ENCODE data around the gene EXD3. TPM values are rescaled to one million over a fixed set of nuclear protein-coding genes. Genes with fewer than 3 reads are reported as not detected.

EXD3 gene
- total and polyA plus RNA-seq, 8 donors, result 12.9 to 105 (median 24.0) TPM

GRCh38 chr9:137321726-137322361, 101.1 kb downstream of the EXD3 start:
- Histone ChIP-seq H3K36me3 (no peaks in the 10 kb centered on the region), H3K27me3 (peaks cover 0 to 18% (median 0%) of the 10 kb centered on the region in 3 donors), H3K9me3 (no peaks in the 10 kb centered on the region), H3K4me3 (no peak overlapping the region), H3K27ac (no peak overlapping the region), H3K4me1 (peaks cover 0 to 11% (median 2%) of the 10 kb centered on the region in 4 donors)
- peak in 1 of 2 donors; percentile 22 for DNase-seq
- no peak for TF ChIP-seq POLR2AphosphoS5 (IDR thresholded peaks at IDR 0.05)
- TF ChIP-seq CTCF (IDR thresholded peaks at IDR 0.05), result no peak
- TF ChIP-seq EP300 (IDR thresholded peaks at IDR 0.05), result no peak
- TF ChIP-seq POLR2A (IDR thresholded peaks at IDR 0.05), result no peak
- 88 to 95% (median 93%) methylated on average over 13 to 22 of the region's 22 CpGs for WGBS, 5 donors
- intact Hi-C loops (cut with DNase I; ENCODE audit: low total_unique reads), result no loop called here

- WGBS, 5 donors, result 68 to 79% (median 70%) methylated on average over 10 to 24 of the region's 24 CpGs
- DNase-seq, result peak; percentile 23 to 60
- TF ChIP-seq POLR2AphosphoS5 (IDR thresholded peaks at IDR 0.05) (no peak), CTCF (IDR thresholded peaks at IDR 0.05) (no peak), POLR2A (IDR thresholded peaks at IDR 0.05) (no peak), EP300 (IDR thresholded peaks at IDR 0.05) (no peak)
- H3K4me1 ChIP-seq, result peaks cover 9 to 22% (median 12%) of the 10 kb centered on the region in 4 donors
- H3K27me3 ChIP-seq, result peaks cover 0 to 28% (median 10%) of the 10 kb centered on the region in 3 donors
- no peak overlapping the region for H3K4me3 ChIP-seq
- H3K36me3 ChIP-seq, result no peaks in the 10 kb centered on the region
- no peaks in the 10 kb centered on the region for H3K9me3 ChIP-seq
- H3K27ac ChIP-seq, result peak overlapping the region in 2 of 5 donors; percentile 8 to 32
- intact Hi-C loops (cut with DNase I; ENCODE audit: low total_unique reads), result no loop called here
Measured at GRCh38 chr9:137320555-137321384, 102.2 kb downstream of the EXD3 start.

GRCh38 chr9:137319739-137320551, 103.0 kb downstream of the EXD3 start:
- Histone ChIP-seq H3K27me3 (peaks cover 0 to 37% (median 12%) of the 10 kb centered on the region in 3 donors), H3K4me3 (no peak overlapping the region), H3K4me1 (peaks cover 14 to 26% (median 19%) of the 10 kb centered on the region in 4 donors), H3K27ac (no peak overlapping the region), H3K9me3 (no peaks in the 10 kb centered on the region), H3K36me3 (no peaks in the 10 kb centered on the region)
- WGBS, 5 donors, result 88 to 95% (median 90%) methylated on average over 19 to 22 of the region's 22 CpGs
- DNase-seq, result peak; percentile 8 to 19
- TF ChIP-seq CTCF (IDR thresholded peaks at IDR 0.05) (no peak), POLR2AphosphoS5 (IDR thresholded peaks at IDR 0.05) (no peak), EP300 (IDR thresholded peaks at IDR 0.05) (no peak), POLR2A (IDR thresholded peaks at IDR 0.05) (no peak)
- intact Hi-C loops (cut with DNase I; ENCODE audit: low total_unique reads), result no loop called here

All from stomach (tissue), 9 donors.